GM21423 (cell line): ENCODE results near the gene BCAR3.
"Not testable (repeated sequence)": the region's sequence is repeated elsewhere in the genome, so short reads cannot be mapped to it uniquely, and the experiment has no call there.

Source experiments
- ATAC-seq: cut with Tn5 transposase; IDR thresholded peaks from one replicate; pipeline ENCODE4 v1.9.1; 2021; ENCODE audit warnings: mild to moderate bottlenecking, moderate library complexity; ENCODE audit not compliant: unreplicated experiment

BCAR3 gene

DNA sequence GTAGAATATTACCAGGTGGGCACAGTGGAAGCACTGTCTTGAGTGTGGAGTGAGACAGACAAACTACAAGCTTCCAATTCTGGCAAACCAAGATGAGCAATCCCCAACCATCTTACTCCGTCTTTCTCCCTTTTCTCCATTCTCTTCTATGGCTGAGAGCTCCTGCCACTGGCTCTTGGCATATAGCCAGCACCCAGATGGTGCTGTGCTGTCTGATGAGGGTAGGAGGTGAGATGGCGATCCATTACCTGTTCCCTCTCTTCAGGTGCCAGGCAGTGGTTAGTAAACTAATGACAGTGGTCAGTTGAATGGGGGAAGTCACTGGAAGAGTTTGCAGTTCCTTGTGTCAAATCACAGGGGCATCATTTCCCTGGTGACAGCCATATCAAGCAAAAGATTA is 125.3 kb downstream of the BCAR3 start:
- no peak for ATAC-seq

DNA sequence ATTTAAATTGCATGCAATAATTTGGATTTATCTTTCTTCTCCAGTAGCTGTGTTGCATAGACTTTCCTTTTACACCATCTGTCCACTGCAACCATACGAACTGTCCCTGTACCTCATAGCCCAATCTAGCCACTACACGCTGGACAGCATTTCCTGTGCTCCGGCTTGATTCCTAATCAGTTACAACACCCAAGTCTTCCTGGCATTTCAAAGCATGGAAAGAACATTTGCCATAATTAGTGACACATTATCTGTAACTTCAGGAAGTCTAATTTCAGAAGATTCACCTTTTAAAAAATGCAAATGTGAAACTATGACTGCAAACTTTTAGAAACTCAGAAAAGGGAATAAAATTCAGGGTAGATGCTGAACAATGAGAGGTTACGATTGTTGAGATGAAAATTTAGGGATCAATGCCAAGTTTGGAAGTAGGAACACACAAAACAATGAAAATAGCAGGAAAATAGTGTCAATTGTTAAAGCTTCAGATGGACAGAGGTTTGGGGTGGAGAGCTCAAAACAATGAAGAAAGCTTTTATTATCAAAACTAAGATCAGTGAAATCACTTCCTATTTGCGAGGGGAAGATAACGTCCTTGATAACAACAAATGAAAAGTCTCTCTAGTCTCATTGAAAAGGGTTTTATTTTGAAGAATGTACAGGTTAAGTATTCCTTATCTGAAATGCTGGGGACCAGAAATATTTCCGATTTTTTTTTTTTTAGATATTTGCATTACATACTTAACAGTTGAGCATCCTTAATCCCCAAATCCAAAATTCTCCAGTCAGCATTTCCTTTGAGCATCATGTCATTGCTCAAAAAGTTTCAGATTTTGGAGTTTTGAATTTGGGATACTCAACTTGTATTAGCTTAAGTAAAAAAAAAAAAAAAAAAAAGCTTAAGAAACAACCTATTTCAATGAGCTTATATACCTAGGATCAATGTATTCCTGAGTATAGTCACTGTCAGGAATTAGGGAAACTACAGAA is 126.5 kb downstream of the BCAR3 start:
- no peak for ATAC-seq

- not testable (repeated sequence) for ATAC-seq
These were observed 127.6 kb downstream of the BCAR3 start for GRCh38 chr1:93553886-93554490.

- ATAC-seq = no peak
These were observed 128.7 kb downstream of the BCAR3 start for GRCh38 chr1:93552741-93553455.

- no peak for ATAC-seq
These were observed 131.8 kb downstream of the BCAR3 start for GRCh38 chr1:93549811-93550210.

GRCh38 chr1:93549131-93549530 is 132.5 kb downstream of the BCAR3 start:
- ATAC-seq = no peak

GRCh38 chr1:93546162-93546863 is 135.3 kb downstream of the BCAR3 start:
- ATAC-seq = no peak

DNA sequence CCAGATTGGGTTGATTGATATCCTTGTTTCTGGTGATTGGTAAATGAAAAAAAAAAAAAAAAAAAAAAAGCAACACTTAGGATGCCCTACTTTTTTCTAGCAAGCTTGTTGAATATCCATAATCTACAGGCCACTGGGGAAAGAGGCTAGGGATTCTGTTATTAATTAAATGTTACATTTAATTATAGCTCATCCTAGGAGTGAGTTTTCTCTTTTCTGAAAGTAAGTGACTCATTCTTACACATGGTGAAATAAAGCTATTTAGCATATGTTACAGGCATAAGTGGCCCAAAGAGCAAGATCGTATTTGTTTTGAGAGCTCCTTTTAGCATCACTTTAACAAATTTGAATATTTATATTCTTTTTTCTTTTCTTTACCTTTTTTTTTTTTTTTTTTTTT is 139.2 kb downstream of the BCAR3 start:
- ATAC-seq = no peak

DNA sequence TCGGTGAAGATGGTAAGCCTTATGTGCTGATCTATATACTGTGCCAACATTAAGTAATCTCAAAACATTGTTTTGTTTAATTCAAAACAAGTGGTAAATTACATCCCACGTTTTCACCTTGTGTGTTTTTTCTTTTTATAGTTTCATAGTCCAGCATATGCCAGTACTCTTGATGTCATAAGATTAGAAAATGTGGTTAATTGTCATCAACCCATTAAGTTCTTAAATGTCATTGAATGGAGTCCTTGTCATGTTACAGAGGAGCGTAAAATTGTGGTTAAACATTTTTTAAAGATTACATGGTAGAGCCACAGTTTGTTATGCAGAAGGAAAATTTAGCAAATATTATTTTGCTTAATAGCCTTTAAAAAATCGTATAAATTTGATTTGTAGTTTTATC is 140.6 kb downstream of the BCAR3 start:
- ATAC-seq = no peak

GRCh38 chr1:93537924-93538323 is 143.7 kb downstream of the BCAR3 start:
- ATAC-seq = no peak

DNA sequence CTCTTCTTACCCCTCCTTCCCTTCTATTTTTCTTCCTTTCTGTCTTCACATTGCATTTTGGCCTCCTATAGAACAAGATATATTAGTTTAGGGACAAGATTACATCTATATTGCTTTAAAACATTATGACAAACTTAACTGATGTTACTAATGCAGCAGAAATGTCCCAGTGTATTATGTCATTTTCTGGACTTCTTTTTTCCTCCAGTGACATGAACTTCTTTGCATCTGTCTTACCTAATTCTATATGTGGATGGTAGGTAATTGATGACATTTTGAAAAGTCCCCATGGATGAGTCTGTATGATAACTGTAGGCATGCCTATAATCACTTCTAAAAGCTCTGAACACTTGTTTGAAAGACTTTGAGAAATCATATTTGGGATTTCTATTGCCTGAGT is 144.2 kb downstream of the BCAR3 start:
- ATAC-seq = no peak

GRCh38 chr1:93533677-93534076 is 148.0 kb downstream of the BCAR3 start:
- no peak for ATAC-seq

DNA sequence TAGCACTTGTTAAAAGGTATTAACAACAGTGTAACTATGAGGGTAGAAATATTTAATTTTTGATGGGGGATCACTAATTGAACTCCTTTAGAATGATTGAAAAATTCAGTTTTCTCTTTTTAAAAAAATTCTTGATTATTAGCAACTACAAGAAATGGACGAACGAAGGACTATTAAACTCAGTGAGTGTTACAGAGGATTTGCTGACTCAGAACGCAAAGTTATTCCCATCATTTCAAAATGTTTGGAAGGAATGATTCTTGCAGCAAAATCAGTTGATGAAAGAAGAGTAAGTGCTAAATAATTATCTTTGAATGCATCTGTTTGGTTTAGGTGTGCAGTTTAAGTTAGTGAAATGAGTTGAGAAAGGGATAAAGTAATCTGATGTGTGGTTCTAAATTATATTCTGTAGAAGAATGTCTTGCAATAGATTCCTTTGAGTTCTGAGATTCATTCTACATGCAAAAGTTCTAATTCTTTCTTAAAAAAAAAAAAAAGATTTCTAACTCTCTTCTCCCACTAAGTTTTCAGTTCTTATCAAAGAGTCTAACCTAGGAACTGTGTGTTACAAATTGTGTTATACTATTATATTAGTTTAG is 148.8 kb downstream of the BCAR3 start:
- no peak for ATAC-seq

DNA sequence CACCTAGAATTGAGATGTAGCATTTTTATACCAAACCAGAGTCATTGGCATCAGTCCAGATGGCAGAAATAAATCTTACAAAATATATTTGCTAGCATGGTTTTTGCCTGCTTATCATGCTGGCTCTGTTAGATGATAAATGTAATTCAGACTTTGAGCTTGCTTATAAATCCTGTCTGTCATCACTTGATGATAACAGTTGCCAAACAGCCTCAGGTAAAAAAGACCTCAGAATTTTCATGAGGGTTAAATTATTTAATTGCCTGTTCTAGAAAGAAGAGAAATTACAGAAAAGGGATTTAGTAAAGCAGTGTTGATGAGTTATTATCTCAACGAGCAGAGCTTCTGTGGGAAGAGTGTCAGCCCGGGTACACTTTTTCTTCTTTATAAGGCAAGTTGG is 150.4 kb downstream of the BCAR3 start:
- no peak for ATAC-seq

GRCh38 chr1:93528412-93528811 is 153.2 kb downstream of the BCAR3 start:
- ATAC-seq = no peak

DNA sequence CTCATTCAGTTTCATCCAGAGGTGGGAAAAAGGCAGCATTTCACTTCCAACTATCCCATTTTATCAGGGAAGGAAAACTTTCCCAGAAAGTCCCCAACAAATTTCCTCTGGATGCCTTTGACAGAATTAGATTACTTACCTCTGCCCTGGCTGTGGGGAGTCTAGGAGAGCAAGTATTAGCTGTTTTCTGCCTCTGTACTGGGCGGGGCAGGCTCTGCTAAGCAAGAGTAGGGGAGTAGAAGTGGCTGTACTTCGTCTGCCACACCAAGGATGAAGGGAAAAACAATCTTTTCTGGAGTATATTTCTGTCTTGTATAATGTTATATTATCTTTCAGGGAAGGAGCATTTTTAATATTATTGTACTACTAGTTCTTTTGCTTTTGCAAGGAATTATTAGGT is 155.2 kb downstream of the BCAR3 start:
- no peak for ATAC-seq

- no peak for ATAC-seq
These were observed 156.2 kb downstream of the BCAR3 start for GRCh38 chr1:93525431-93525830.

DNA sequence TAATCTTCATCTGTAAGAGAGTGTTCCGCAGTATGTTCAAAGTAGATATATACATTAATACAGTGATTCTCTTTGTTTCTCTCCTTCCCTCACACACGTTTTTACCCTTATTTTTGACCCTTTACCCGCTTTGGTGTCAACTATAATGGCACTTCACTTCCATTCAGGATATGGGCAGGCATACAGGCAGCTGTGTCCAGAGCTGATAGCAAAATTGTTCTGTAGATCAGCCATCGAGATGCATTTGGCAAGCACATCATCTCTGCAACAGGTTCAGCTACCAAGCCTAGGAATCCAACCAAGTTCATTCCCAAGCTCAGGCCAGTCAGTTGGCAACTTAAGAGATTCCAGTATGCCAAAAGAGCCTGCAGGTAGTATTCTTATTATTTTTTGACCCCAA is 158.9 kb downstream of the BCAR3 start:
- ATAC-seq = no peak

DNA sequence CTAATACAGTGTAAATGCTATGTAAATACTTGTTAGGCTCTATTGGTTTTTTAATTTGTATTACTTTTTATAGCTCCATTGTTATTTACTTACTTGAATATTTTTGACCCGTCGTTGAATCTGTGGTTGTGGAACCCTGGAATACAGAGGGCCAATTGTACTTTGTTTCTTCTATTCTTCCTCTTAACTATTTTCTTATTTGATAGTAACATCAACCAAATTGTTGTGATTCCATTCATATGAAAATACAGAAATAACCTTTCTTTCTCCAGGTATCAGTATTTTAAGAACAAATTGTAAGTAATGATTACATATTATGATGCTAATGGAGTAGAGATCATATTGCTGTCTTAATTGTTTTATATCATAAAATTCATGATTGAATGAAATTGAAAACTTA is 160.0 kb downstream of the BCAR3 start:
- ATAC-seq = no peak

GRCh38 chr1:93519199-93519829 is 162.3 kb downstream of the BCAR3 start:
- ATAC-seq = no peak
